Hematopoietic multipotent progenitor cell treated with erythropoietin and hydrocortisone succinate and interleukin-3 and kit ligand, for 6 days (in vitro differentiated cells): ENCODE data around the gene DCAF11.

ENCODE experiments used
- DNase-seq: peaks from one replicate; pipeline ENCODE4 v3.0.0-alpha.2; 2015

DCAF11 gene

DNA sequence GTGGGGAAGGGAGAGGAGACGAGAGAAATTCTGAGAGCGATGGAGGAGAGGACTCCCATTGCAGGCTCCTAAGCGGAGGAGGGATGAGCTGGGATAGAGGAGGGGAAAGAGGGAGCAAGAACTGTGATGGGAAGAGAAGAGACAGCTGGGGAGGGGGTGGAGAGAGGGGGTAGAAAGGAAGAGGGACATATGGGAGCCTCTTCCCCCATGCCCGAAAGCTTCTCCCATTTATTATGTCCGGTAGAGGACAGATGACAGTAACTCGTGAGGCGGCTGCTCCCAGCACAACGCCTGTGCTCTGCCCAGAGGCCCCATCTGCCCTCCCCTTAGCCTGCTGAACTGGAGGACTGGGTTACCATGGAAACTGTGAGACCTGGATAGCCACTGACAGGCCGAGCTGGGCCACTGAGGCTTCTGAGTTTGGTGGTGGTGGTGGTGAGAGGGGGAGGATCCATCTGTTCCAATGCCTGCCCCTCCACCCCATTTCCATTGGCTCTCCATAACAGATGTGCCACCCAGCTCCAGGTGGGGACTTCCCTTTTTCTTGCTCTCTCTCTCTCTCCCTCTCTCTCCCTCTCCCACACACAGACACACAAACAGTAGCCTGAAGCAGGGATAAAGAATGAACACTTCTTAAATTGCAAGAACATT is 35.0 kb upstream of the DCAF11 start:
- peak; percentile 23 for DNase-seq

DNA sequence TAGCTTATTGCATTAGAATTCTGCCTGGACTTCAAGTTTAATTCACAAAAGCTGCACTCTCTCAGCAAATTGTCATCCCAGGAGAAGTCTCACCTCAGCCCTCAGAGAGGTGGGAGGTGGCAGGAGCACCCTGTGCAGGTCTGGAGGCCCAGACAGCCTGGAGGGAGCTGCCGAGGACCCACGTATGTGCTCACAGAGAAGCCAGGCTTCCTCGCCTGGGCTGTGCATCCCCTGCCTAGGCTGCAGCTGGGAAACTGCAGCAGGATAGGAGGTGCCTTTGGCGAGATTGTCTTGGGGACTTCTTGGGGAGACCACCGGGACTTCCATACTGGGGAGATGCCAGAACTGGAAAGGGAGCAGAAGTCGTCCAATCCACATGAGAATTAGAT is 34.4 kb upstream of the DCAF11 start:
- DNase-seq = no peak

GRCh38 chr14:24080888-24081738 is 33.5 kb upstream of the DCAF11 start:
- peak; percentile 76 for DNase-seq

- no peak for DNase-seq
These were observed 32.8 kb upstream of the DCAF11 start for GRCh38 chr14:24081739-24082211.

GRCh38 chr14:24082411-24083080 is 32.0 kb upstream of the DCAF11 start:
- DNase-seq = no peak

DNA sequence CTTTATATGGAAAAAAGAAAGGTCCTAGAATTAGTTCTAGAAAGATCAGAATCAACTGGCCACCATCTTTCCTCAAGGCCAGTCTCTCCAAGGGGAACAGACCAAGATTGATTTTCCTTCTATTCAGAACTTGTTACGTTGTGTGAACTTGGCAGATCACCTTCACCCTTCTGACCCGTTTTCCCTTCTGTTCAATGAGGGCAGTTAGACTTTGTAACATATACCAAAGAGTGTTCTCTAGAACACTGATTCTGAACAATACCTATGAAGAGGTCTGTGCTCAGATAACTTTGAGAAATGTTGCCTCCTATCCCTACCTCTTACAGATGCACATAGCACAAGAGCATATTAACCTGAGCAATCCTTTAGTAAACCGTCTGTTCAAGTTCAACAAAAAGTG is 31.1 kb upstream of the DCAF11 start:
- DNase-seq = no peak

DNA sequence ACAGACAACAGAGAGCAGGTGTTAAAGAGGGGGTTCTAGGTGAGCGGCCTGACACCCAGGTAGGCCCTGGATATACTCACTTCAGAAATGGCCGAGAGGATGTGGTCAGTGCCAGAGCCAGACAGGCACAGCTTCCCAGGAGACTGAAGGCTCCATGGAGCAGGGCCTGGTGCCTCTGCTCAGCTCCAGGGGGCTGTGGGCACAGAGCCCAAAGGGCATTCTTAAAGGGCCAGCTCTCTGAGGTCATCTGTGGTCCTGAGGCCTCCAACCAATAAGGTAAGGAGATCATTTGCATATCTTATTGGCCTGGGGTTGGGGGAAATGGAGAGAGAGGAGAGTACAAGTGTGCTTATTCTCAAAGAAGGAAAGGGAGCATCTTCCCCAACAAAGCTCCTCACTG is 30.1 kb upstream of the DCAF11 start:
- no peak for DNase-seq

DNA sequence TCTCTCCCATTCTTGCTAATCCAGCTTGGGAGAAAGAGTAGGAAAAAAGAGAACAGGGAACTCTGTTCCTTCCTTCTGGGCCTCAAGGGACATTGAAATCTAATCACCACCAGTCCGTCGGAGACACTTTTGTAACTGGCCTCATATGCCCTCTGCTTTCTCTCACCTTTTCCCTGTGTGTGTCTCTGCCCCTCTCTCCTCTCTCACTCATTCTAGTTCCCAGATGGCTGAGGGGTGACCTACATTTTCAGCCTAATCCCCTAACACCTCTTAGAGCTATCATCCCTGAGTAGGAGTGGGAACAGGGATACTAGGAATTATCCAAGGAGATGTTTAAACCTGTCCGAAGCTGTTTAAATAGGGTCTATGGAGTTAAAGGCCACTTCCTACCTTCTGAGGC is 29.4 kb upstream of the DCAF11 start:
- DNase-seq = no peak

DNA sequence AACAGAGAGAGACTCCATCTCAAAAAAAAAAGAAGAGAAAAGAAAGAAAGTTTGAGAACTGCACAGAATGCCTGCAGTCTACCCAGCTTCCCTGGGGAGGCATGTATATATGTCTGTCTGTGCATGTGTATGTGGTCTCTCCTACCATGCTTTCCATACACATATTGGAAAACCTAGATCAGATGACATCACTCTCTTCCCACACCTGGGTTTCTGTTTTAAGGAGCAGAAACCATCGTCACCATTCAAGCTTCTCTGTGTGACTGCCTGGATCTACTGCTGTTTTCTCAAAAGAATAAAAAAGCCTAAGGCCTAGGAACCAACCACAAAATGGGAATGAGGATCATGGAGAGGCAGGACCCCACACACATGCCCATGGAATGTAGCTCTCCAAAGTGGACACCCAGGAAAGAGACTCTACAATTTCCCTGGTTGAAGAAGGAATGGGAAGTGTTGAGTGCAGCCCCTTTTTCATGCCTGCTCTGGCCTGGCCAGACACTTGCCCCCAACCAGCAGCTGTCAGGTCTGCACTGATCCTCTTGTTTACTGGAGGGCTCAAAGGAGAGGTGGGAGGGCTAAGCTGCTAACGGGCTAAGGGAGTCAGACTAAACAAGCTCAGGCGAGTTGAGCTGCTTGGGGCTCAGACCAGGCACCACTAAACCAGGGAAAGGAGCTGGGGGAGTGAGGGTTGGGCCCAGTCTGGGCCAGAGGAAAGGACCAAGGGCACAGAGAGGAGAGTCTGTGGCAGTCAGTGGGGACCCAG is 28.2 kb upstream of the DCAF11 start:
- DNase-seq = no peak

- DNase-seq = no peak
These were observed 27.6 kb upstream of the DCAF11 start for GRCh38 chr14:24087004-24087403.

DNA sequence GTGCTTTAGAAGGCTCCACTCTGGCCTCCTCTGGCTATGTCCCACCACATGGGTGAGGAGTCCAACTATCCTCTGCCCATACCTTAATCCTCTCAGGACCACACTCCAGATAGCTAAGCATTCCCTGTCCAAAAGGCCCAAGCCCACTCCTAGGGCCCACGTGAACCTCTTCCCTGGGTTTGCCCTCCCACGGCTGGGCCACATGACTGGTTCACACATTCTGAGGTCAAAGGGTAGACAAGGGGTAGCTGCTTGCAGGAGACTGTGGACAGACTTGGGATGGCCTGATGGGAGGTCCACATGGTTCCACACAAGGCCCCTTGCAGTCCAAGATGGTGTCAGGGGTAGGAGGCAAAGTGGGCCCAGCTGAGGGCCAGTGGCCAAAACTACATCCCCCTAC is 26.5 kb upstream of the DCAF11 start:
- DNase-seq = no peak

GRCh38 chr14:24089890-24090289 is 24.7 kb upstream of the DCAF11 start:
- DNase-seq = no peak

DNA sequence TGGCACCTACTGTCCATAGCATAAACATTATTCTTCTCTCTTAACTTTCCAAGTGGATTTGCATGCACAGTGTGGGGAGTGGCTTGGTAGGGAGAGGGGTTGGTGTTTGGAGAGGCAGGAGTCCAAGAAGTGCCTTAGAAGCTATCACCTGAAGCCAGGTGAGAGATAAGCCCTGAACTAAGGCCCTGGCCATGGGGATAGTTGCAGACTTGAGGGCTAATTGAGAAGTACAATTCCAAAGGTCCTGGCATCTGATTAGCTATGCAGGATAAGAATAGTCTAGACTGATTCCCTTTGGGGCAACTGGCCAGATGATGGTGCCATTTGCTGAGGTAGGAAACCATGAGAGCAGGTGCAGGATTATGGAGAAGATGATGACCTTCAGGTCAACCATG is 22.5 kb upstream of the DCAF11 start:
- no peak for DNase-seq

GRCh38 chr14:24092505-24093206 is 21.9 kb upstream of the DCAF11 start:
- DNase-seq = no peak

- DNase-seq = no peak
These were observed 21.2 kb upstream of the DCAF11 start for GRCh38 chr14:24093207-24093900.

GRCh38 chr14:24093901-24094840 is 20.4 kb upstream of the DCAF11 start, which contains the start of gene PCK2:
TSS of gene PCK2 (plus strand) at chr14:24094311. CDS start at chr14:24094406, 95 bp downstream.
- peak; percentile 97 for DNase-seq

GRCh38 chr14:24094841-24095270 is 19.7 kb upstream of the DCAF11 start:
- peak; percentile 42 for DNase-seq

GRCh38 chr14:24095271-24096068 is 19.1 kb upstream of the DCAF11 start:
- peak; percentile 97 for DNase-seq

- DNase-seq = no peak
These were observed 17.9 kb upstream of the DCAF11 start for GRCh38 chr14:24096545-24097181.
